K562 (cell line): Measurements from ENCODE around the gene ISYNA1. TPM values are rescaled to one million over a fixed set of nuclear protein-coding genes. Genes with fewer than 3 reads are reported as not detected.

Experiments used
- ATAC-seq: fragments of 200-7000 bp; cut with Tn5 transposase; 3 replicates; pipeline ENCODE4 v1.9.1; 2020; ENCODE audit warnings: moderate library complexity
- BruUV-seq: library from RNA; stranded (reverse); fragments of 400-500 nt; replicated peaks from 2 replicates; lab custom pipeline; 2021; lab: Mats Ljungman, UMichigan
- CTCF ChIA-PET: fragments of 300-600 bp; formaldehyde crosslinking; extraction: SDS; loops from one replicate; lab custom pipeline; 2021; ENCODE audit warnings: low intra/inter-chr PET ratio; lab: Yijun Ruan, JAX
- POLR2A ChIA-PET: fragments of 300-600, 350-650 bp; sonication (Branson Sonifier 250); formaldehyde crosslinking; extraction: SDS; loops from one replicate; lab custom pipeline; 2021; ENCODE audit warnings: antibody characterized with exemption, inconsistent platforms; lab: Yijun Ruan, JAX
- DNase-seq, 4 experiments: peaks; one replicate each; pipeline versions ENCODE4 v3.0.0 to v3.0.0-alpha.2; 2011 to 2018; ENCODE audit warnings: low spot score in 3 of 4, mixed read lengths in 3 of 4; ENCODE audit errors: extremely low read depth in 1 of 4
- FAIRE-seq: peaks from 2 replicates; lab custom pipeline; 2011; peaks lifted over from hg19 to GRCh38; lab: Jason Lieb, UNC
- H2AFZ ChIP-seq: 2 replicates; pipeline ENCODE4 v1.6.0; 2011; ENCODE audit warnings: low read depth, low read length, control low read depth, inconsistent platforms
- H3K27ac ChIP-seq: fragments of 200-600 bp; 3 replicates; pipeline ENCODE4 v1.8.0; 2011; ENCODE audit warnings: low read depth, mild to moderate bottlenecking, control low read depth, inconsistent platforms, low read length, moderate library complexity, mixed read lengths; ENCODE audit errors: extremely low read depth
- H3K27me3 ChIP-seq, 2 experiments: fragments of 300-600 bp in 1 of 2; 2 replicates in 1 of 2; 3 replicates in 1 of 2; pipeline versions ENCODE4 v1.6.0 to v1.8.0; 2011; ENCODE audit warnings: inconsistent platforms in 2 of 2, low read length in 2 of 2, mild to moderate bottlenecking in 1 of 2, mixed read lengths in 1 of 2, moderate library complexity in 1 of 2; ENCODE audit not compliant: control insufficient read depth in 2 of 2, insufficient read depth in 2 of 2
- H3K36me3 ChIP-seq: fragments of 300-600 bp; 3 replicates; pipeline ENCODE4 v1.8.0; 2011; ENCODE audit warnings: mild to moderate bottlenecking, low read length, inconsistent platforms; ENCODE audit not compliant: control insufficient read depth, insufficient read depth
- H3K4me1 ChIP-seq, 2 experiments: fragments of 200-600 bp in 1 of 2; replicated peaks in 1 of 2; 2 replicates in 1 of 2; 3 replicates in 1 of 2; pipeline versions ENCODE4 v1.5.1 to v1.8.0; 2011; ENCODE audit warnings: inconsistent platforms in 2 of 2, low read length in 2 of 2, mild to moderate bottlenecking in 1 of 2, mixed read lengths in 1 of 2, moderate library complexity in 1 of 2; ENCODE audit not compliant: control insufficient read depth in 2 of 2, insufficient read depth in 2 of 2
- H3K4me2 ChIP-seq: 2 replicates; pipeline ENCODE4 v1.6.1; 2011; ENCODE audit warnings: low read length, control low read depth, inconsistent platforms, mixed read lengths; ENCODE audit not compliant: insufficient read depth
- H3K4me3 ChIP-seq: fragments of 200-600 bp; sonication (generic), shearing (Covaris generic); 2 replicates; pipeline ENCODE4 v1.5.1; 2016; ENCODE audit warnings: control low read depth, inconsistent platforms
- H3K79me2 ChIP-seq: fragments of 200-600 bp; 3 replicates; pipeline ENCODE4 v1.8.0; 2011; ENCODE audit warnings: low read length, inconsistent platforms; ENCODE audit not compliant: control insufficient read depth, insufficient read depth
- H3K9ac ChIP-seq, 2 experiments: 2 replicates each; pipeline versions ENCODE4 v1.6.0 to v1.6.1; 2011; ENCODE audit warnings: low read depth in 2 of 2, low read length in 2 of 2, control low read depth in 1 of 2, inconsistent platforms in 1 of 2, mild to moderate bottlenecking in 1 of 2, mixed read lengths in 1 of 2; ENCODE audit not compliant: insufficient read depth in 1 of 2
- H3K9me1 ChIP-seq: one replicate; pipeline ENCODE4 v1.6.0; 2011; ENCODE audit warnings: inconsistent platforms, mild to moderate bottlenecking, low read length, moderate library complexity; ENCODE audit not compliant: control insufficient read depth, insufficient read depth
- H3K9me3 ChIP-seq: replicated peaks from 2 replicates; pipeline ENCODE4 v1.5.1; 2011; ENCODE audit warnings: low read depth, low read length, inconsistent platforms; ENCODE audit not compliant: control insufficient read depth, insufficient read depth
- H4K20me1 ChIP-seq: replicated peaks from 2 replicates; pipeline ENCODE4 v1.6.1; 2011; ENCODE audit warnings: low read length, inconsistent platforms, mixed read lengths; ENCODE audit not compliant: control insufficient read depth, insufficient read depth
- ARID4B ChIP-seq: sonication (generic); formaldehyde crosslinking; IDR thresholded peaks from 2 replicates; pipeline ENCODE4 v1.8.0; 2022; ENCODE audit warnings: mild to moderate bottlenecking, missing genetic modification reagents
- ETV1 ChIP-seq: fragments of 450-650 bp; conservative IDR thresholded peaks from 2 replicates; pipeline ENCODE4 v1.6.1; 2016; ENCODE audit warnings: missing genetic modification characterization, control low read depth, low read depth, missing compliant biosample characterization
- MAFG ChIP-seq: fragments of 450-650 bp; conservative IDR thresholded peaks from 2 replicates; pipeline ENCODE4 v1.6.1; 2016; ENCODE audit warnings: missing genetic modification characterization, missing compliant biosample characterization
- POLR2G ChIP-seq: fragments of 200-400 bp; formaldehyde crosslinking; IDR thresholded peaks from 2 replicates; pipeline ENCODE4 v1.6.1; 2017; ENCODE audit warnings: low read depth, mild to moderate bottlenecking, antibody characterized with exemption, low read length, moderate library complexity
- ZBTB33 ChIP-seq: sonication (generic); formaldehyde crosslinking; IDR thresholded peaks from 2 replicates; pipeline ENCODE4 v1.8.1; 2023; ENCODE audit warnings: mild to moderate bottlenecking, missing genetic modification reagents
- ZFX ChIP-seq: sonication (generic); formaldehyde crosslinking; IDR thresholded peaks from 2 replicates; pipeline ENCODE4 v1.8.0; 2022; ENCODE audit warnings: mild to moderate bottlenecking, missing genetic modification reagents, moderate library complexity
- WGBS: fragments of 100-300 bp; shearing (Covaris generic); methylation state at CpG from one replicate; pipeline ENCODE4 v1.1.6; 2016; ENCODE audit warnings: low coverage, mixed read lengths; ENCODE audit not compliant: insufficient coverage; ENCODE audit errors: missing lambda C conversion rate; 5-methylcytosine and 5-hydroxymethylcytosine counted together
- in situ Hi-C: fragments of 300-500 bp; cut with MboI; formaldehyde crosslinking; loops from 4 replicates; pipeline ENCODE4 v1.15.0; 2018; ENCODE audit warnings: inconsistent platforms, mixed read lengths
- intact Hi-C: fragments of 100-400 bp; cut with micrococcal nuclease; formaldehyde crosslinking; loops from 2 replicates; pipeline ENCODE4 v1.14.2; 2022
- polyA plus RNA-seq, 8 experiments: library from polyadenylated mRNA; depleted of rRNA in 4 of 8; stranded (reverse) in 5 of 8; unstranded in 3 of 8; fragments of >200 nt; fragmentation: Nextera tagmentation in 2 of 8; fragmentation: Illumina TruSeq in 1 of 8; extraction: Ambion mirVana in 2 of 8; extraction: Trizol in 1 of 8; gene quantifications; 2 replicates each; pipeline versions ENCODE4 v1.2.1 to v1.2.3, GENCODE V29; 2011 to 2014; ENCODE audit warnings: inconsistent platforms in 1 of 8, missing spikeins in 1 of 8
- total RNA-seq, 7 experiments: library from RNA; depleted of rRNA in 6 of 7; stranded (reverse); fragments of >200 nt in 6 of 7; fragmentation: Illumina TruSeq in 2 of 7; extraction: Trizol in 2 of 7; gene quantifications; 2 replicates each; pipeline versions ENCODE4 v1.2.1 to v1.2.3, GENCODE V29; 2011 to 2021; ENCODE audit warnings: low replicate concordance in 1 of 7
- TF ChIP-seq, protein P1 (sequence below): fragments of 150-350 bp; conservative IDR thresholded peaks from 2 replicates; pipeline ENCODE4 v1.6.1; 2014; ENCODE audit warnings: low read length

Gene ISYNA1
- total and polyA plus RNA-seq, 9 of the 15 experiments (the other 6 are each of a cell fraction or from before 2014, with no cell fraction given) = 21.8 to 460 (median 93.2) TPM

GRCh38 chr19:18465964-18466339 lies 28.0 kb upstream of the ISYNA1 start:
- BruUV-seq = no TSS peak
- 94% methylated on average over 5 of the region's 6 CpGs for WGBS
- Histone ChIP-seq H3K36me3 (peaks cover 46% of the 10 kb centered on the region; the same call in 2 of the 3 replicates), H3K4me3 (no peak overlapping the region), H3K27ac (no peak overlapping the region), H4K20me1 (peaks cover 41% of the 10 kb centered on the region), H3K79me2 (peaks cover 29% of the 10 kb centered on the region), H3K9me1 (peaks cover 20% of the 10 kb centered on the region), H3K9ac (no peak overlapping the region), H3K27me3 (no peaks in the 10 kb centered on the region), H3K4me2 (no peak overlapping the region), H3K9me3 (no peaks in the 10 kb centered on the region), H3K4me1 (peaks cover 6 to 74% of the 10 kb centered on the region in 2 experiments; a peak in 4 of 5 replicates), H2AFZ (no peak overlapping the region)
- TF ChIP-seq ZFX (CRISPR knock-in tag) (no peak), ETV1 (tag) (no peak), POLR2G (0 out of 2 replicates have a peak, but pooled peaks have one; percentile 12), MAFG (tag) (no peak), ZBTB33 (CRISPR knock-in tag) (no peak), ARID4B (no peak)
- TF ChIP-seq, protein P1, sequence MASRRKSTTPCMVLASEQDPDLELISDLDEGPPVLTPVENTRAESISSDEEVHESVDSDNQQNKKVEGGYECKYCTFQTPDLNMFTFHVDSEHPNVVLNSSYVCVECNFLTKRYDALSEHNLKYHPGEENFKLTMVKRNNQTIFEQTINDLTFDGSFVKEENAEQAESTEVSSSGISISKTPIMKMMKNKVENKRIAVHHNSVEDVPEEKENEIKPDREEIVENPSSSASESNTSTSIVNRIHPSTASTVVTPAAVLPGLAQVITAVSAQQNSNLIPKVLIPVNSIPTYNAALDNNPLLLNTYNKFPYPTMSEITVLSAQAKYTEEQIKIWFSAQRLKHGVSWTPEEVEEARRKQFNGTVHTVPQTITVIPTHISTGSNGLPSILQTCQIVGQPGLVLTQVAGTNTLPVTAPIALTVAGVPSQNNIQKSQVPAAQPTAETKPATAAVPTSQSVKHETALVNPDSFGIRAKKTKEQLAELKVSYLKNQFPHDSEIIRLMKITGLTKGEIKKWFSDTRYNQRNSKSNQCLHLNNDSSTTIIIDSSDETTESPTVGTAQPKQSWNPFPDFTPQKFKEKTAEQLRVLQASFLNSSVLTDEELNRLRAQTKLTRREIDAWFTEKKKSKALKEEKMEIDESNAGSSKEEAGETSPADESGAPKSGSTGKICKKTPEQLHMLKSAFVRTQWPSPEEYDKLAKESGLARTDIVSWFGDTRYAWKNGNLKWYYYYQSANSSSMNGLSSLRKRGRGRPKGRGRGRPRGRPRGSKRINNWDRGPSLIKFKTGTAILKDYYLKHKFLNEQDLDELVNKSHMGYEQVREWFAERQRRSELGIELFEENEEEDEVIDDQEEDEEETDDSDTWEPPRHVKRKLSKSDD = no peak
- DNase-seq (no peak), ATAC-seq (no peak), FAIRE-seq (no peak)
- intact Hi-C loops (loop anchor here (5.0 kb wide), 1 partner anchor 211 kb away; no protein-coding TSS in a partner anchor), in situ Hi-C loops (loop anchor here (5.0 kb wide), 1 partner anchor 211 kb away; no protein-coding TSS in a partner anchor)
- CTCF ChIA-PET = no interaction called here
- POLR2A ChIA-PET = no interaction called here
